Endothelial cell (in vitro differentiated cells): ENCODE results near the gene TM7SF3. TPM values are rescaled to one million over a fixed set of nuclear protein-coding genes. Genes with fewer than 3 reads are reported as not detected.
A peak's percentile ranks its signal among the peaks of the same experiment; 100 is the strongest.
"Not testable (repeated sequence)": the region's sequence is repeated elsewhere in the genome, so short reads cannot be mapped to it uniquely, and the experiment has no call there.

ENCODE experiments used
- DNase-seq: peaks from one replicate; pipeline ENCODE4 v3.0.0; 2021; ENCODE audit warnings: low spot score
- H3K27ac Mint-ChIP-seq: one replicate; pipeline ENCODE4 v1.8.0; 2021; ENCODE audit warnings: mixed read lengths, inconsistent platforms; ENCODE audit not compliant: unreplicated experiment
- H3K27me3 Mint-ChIP-seq: one replicate; pipeline ENCODE4 v1.8.0; 2021; ENCODE audit warnings: mild to moderate bottlenecking, moderate library complexity, mixed read lengths, inconsistent platforms; ENCODE audit not compliant: unreplicated experiment
- H3K36me3 Mint-ChIP-seq: one replicate; pipeline ENCODE4 v1.8.0; 2021; ENCODE audit warnings: mild to moderate bottlenecking, low read depth, mixed read lengths, inconsistent platforms; ENCODE audit not compliant: unreplicated experiment
- H3K4me1 Mint-ChIP-seq: one replicate; pipeline ENCODE4 v1.8.0; 2021; ENCODE audit warnings: mild to moderate bottlenecking, mixed read lengths, inconsistent platforms; ENCODE audit not compliant: unreplicated experiment
- H3K4me3 Mint-ChIP-seq: one replicate; pipeline ENCODE4 v1.8.0; 2021; ENCODE audit warnings: mild to moderate bottlenecking, mixed read lengths, inconsistent platforms; ENCODE audit not compliant: unreplicated experiment
- H3K9me3 Mint-ChIP-seq: one replicate; pipeline ENCODE4 v1.8.0; 2021; ENCODE audit warnings: mixed read lengths, inconsistent platforms; ENCODE audit not compliant: unreplicated experiment
- total RNA-seq: library from RNA; stranded (reverse); fragmentation: NEBNext Ultra II Directional; extraction: Animal tissue kit (Norgen Biotek cat#: 25700); gene quantifications from one replicate; pipeline ENCODE4 v1.2.1, GENCODE V29; 2021; ENCODE audit not compliant: unreplicated experiment
- TF ChIP-seq, protein P1 (sequence below): fragments of 200-600 bp; sonication (generic); IDR thresholded peaks from one replicate; pipeline ENCODE4 v1.5.0; 2021; ENCODE audit warnings: antibody characterized with exemption; ENCODE audit not compliant: unreplicated experiment

The TM7SF3 gene
- total RNA-seq, 1 donor from 2014 or later: 72.9 TPM

DNA sequence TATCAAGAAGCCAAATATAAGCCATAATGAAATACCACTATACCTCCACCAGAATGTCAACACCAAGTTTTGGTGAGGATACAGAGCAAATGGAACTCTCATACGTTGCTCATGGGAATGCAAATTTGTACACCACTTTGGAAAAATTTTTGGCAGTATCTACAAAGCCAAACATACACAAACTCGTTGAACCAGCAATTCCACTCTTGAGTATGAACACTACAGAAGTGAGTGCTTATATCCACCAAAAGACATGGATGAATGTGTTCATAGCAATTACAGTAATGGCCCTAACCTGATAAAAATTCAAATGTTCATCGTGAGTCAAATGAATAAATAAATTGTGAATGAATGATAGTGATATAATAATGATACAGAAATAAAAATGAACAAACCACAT lies 43.4 kb upstream of the TM7SF3 start:
- DNase-seq: no peak
- Mint-ChIP-seq H3K27ac (no peak overlapping the region), H3K27me3 (no peaks in the 10 kb centered on the region), H3K4me1 (no peaks in the 10 kb centered on the region), H3K36me3 (no peaks in the 10 kb centered on the region), H3K4me3 (no peak overlapping the region), H3K9me3 (no peaks in the 10 kb centered on the region)
- TF ChIP-seq, protein P1, sequence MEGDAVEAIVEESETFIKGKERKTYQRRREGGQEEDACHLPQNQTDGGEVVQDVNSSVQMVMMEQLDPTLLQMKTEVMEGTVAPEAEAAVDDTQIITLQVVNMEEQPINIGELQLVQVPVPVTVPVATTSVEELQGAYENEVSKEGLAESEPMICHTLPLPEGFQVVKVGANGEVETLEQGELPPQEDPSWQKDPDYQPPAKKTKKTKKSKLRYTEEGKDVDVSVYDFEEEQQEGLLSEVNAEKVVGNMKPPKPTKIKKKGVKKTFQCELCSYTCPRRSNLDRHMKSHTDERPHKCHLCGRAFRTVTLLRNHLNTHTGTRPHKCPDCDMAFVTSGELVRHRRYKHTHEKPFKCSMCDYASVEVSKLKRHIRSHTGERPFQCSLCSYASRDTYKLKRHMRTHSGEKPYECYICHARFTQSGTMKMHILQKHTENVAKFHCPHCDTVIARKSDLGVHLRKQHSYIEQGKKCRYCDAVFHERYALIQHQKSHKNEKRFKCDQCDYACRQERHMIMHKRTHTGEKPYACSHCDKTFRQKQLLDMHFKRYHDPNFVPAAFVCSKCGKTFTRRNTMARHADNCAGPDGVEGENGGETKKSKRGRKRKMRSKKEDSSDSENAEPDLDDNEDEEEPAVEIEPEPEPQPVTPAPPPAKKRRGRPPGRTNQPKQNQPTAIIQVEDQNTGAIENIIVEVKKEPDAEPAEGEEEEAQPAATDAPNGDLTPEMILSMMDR: no peak

DNA sequence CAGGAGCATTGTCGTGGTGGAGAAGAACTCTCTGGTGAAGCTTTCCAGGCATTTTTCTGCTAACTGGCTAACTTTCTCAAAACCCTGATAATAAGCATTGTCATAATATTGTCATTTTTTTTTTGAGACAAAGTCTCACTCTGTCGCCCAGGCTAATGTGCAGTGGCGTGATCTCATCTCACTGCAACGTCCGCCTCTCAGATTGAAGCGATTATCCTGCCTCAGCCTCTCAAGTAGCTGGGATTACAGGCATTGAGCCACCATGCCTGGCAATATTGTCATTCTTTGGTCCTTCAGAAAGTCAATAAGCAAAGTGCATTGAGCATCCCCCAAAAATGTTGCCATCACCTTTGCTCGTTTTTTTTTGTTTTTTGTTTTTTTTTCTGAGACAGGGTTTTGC lies 41.8 kb upstream of the TM7SF3 start:
- peaks cover 2% of the 10 kb centered on the region for H3K27me3 Mint-ChIP-seq
- no peak for DNase-seq
- no peaks in the 10 kb centered on the region for H3K4me1 Mint-ChIP-seq
- TF ChIP-seq, protein P1: no peak
- no peaks in the 10 kb centered on the region for H3K9me3 Mint-ChIP-seq
- no peak overlapping the region for H3K4me3 Mint-ChIP-seq
- no peaks in the 10 kb centered on the region for H3K36me3 Mint-ChIP-seq
- no peak overlapping the region for H3K27ac Mint-ChIP-seq

DNA sequence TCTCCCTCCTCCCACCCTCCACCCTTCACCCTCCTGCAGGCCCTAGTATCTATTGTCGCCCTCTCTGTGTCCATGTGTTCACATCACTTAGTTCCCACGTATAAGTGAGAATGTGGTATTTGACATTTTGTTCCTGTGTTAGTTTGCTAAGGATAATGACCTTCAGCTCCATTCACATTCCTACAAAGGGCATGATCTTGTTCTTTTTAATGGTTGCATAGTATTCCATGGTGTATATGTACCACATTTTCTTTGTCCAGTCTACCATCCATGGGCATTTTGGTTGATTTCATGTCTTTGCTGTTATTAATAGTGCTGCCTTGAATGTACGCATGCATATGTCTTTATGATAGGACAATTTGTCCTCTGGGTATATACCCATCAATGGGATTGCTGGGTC lies 38.6 kb upstream of the TM7SF3 start:
- TF ChIP-seq, protein P1: no peak
- H3K4me3 Mint-ChIP-seq: no peak overlapping the region
- DNase-seq: no peak
- H3K27me3 Mint-ChIP-seq: peaks cover 2% of the 10 kb centered on the region
- no peak overlapping the region for H3K27ac Mint-ChIP-seq
- no peaks in the 10 kb centered on the region for H3K9me3 Mint-ChIP-seq
- no peaks in the 10 kb centered on the region for H3K36me3 Mint-ChIP-seq
- H3K4me1 Mint-ChIP-seq: no peaks in the 10 kb centered on the region

DNA sequence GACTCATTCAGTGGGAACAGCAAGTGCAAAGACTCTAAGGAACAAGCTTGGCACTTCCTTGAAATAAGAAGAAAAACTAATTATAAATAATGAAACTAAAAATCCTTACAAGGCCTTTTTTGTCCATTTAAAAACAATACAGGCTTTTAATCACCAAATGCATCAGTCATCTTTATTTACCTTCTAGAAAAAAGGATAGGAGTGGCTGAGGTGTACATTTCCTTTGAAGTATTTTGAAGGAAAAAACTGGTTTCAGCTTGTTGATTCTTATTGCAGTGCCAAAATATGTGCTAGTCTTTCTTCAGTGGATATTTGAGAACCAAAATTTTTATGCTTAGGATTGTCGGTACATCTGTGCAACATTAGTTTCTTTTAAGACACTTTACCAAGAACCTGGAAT lies 38.0 kb upstream of the TM7SF3 start:
- Mint-ChIP-seq H3K27me3 (peaks cover 2% of the 10 kb centered on the region), H3K36me3 (no peaks in the 10 kb centered on the region), H3K27ac (no peak overlapping the region), H3K4me3 (no peak overlapping the region), H3K9me3 (no peaks in the 10 kb centered on the region), H3K4me1 (no peaks in the 10 kb centered on the region)
- DNase-seq: no peak
- TF ChIP-seq, protein P1: no peak

DNA sequence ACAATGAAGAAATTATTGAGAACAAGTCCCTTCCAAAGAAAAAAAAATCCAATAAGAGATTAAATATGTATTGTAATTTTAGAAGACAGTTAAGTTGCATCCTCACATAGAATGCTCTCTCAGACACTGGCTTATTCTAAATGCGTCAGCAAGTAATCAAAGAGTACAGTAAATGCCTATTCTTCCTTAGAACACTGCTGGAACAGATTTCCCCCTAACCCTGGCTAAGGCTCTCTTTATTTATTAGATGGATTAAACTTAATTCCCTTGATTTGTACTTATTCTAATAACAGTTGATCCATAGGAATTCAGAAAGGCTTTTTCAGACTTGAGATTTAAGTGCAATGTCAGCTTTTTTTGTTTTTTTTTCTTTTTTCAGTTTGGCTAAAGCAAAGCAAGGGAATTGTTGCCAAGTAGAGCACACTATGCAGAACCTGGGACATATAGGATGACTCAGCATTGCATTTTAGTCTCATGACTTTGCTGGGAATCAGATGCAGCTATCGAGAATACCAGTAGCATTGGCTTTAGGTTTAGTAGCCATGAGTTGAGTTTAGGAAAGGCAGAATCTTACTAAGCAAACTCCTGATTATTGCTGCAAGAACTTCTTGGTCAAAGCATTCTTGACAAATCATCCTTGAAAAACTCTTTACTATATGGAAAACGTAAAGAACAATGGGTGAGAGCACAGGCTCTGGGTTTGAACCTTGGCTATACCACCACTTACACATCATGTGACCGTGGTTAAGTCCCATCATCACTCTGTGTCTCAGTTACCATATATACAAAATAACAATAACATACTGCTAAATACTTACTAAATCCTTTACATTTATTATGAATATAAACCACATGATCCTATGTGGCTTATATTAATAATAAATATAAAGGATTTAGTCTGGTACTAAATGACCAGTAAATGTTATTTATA lies 34.9 kb upstream of the TM7SF3 start:
- DNase-seq: no peak
- Mint-ChIP-seq H3K4me1 (no peaks in the 10 kb centered on the region), H3K4me3 (no peak overlapping the region), H3K36me3 (no peaks in the 10 kb centered on the region), H3K9me3 (no peaks in the 10 kb centered on the region), H3K27me3 (peaks cover 2% of the 10 kb centered on the region), H3K27ac (no peak overlapping the region)
- TF ChIP-seq, protein P1: no peak

DNA sequence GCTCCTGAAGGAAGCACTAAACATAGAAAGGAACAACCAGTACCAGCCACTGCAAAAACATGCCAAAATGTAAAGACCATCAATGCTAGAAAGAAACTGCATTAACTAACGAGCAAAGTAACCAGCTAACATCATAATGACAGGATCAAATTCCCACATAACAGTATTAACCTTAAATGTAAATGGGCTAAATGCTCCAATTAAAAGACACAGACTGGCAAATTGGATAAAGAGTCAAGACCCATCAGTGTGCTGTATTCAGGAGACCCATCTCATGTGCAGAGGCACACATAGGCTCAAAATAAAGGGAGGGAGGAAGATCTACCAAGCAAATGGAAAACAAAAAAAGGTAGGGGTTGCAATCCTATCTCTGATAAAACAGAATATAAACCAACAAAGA lies 27.8 kb upstream of the TM7SF3 start:
- not testable (repeated sequence) for H3K27ac Mint-ChIP-seq, H3K27me3 Mint-ChIP-seq, DNase-seq, H3K9me3 Mint-ChIP-seq, H3K4me1 Mint-ChIP-seq, H3K4me3 Mint-ChIP-seq
- peaks cover 31% of the 10 kb centered on the region for H3K36me3 Mint-ChIP-seq

DNA sequence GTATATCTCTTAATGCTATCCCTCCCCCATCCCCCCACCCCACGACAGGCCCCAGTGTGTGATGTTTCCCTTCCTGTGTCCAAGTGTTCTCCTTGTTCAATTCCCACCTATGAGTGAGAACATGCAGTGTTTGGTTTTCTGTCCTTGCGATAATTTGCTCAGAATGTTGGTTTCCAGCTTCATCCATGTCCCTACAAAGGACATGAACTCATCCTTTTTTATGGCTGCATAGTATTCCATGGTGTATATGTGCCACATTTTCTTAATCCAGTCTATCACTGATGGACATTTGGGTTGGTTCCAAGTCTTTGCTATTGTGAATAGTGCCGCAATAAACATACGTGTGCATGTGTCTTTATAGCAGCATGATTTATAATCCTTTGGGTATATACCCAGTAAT lies 26.5 kb upstream of the TM7SF3 start:
- H3K4me1 Mint-ChIP-seq, DNase-seq: not testable (repeated sequence)
- H3K36me3 Mint-ChIP-seq: peaks cover 31% of the 10 kb centered on the region

More for the DNA sequence above, 26.5 kb upstream of the TM7SF3 start:
- H3K27me3 Mint-ChIP-seq, H3K9me3 Mint-ChIP-seq, H3K27ac Mint-ChIP-seq: not testable (repeated sequence)
- peak overlapping the region; percentile 65 for H3K4me3 Mint-ChIP-seq
